Loucy (cell line): ENCODE data around the gene NHS.

ENCODE experiments used
- EZH2phosphoT487 ChIP-seq: fragments of 200-600 bp; IDR thresholded peaks from 2 replicates; pipeline ENCODE4 v1.6.1; 2018; ENCODE audit warnings: antibody characterized with exemption, mild to moderate bottlenecking, moderate library complexity, borderline replicate concordance
- TF ChIP-seq, protein P1 (sequence below): fragments of 200-600 bp; sonication (generic); conservative IDR thresholded peaks from 2 replicates; pipeline ENCODE4 v1.5.1; 2014; ENCODE audit warnings: mild to moderate bottlenecking, antibody characterized with exemption, low read length

DNA sequence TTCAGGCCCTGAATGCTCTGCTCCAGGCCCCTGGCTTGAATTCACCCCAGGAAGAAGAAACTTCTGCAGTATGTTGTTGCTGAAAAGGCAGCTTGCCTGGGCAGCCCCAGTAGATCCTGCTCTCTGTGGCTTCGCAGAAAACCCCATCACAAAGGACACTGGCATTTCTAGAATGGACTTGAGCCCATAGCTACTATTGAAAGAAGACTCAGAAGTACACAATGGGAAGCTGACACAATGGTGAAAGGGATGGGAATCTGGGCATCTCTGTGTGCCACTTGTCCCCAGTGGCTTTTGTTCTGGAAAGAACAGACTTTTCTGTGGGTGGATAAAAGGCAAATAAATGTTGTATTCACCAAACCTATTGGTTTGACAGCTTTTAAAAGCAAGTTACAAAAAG is 294.9 kb downstream of the NHS start:
- TF ChIP-seq, protein P1, sequence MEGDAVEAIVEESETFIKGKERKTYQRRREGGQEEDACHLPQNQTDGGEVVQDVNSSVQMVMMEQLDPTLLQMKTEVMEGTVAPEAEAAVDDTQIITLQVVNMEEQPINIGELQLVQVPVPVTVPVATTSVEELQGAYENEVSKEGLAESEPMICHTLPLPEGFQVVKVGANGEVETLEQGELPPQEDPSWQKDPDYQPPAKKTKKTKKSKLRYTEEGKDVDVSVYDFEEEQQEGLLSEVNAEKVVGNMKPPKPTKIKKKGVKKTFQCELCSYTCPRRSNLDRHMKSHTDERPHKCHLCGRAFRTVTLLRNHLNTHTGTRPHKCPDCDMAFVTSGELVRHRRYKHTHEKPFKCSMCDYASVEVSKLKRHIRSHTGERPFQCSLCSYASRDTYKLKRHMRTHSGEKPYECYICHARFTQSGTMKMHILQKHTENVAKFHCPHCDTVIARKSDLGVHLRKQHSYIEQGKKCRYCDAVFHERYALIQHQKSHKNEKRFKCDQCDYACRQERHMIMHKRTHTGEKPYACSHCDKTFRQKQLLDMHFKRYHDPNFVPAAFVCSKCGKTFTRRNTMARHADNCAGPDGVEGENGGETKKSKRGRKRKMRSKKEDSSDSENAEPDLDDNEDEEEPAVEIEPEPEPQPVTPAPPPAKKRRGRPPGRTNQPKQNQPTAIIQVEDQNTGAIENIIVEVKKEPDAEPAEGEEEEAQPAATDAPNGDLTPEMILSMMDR, result no peak
- TF ChIP-seq EZH2phosphoT487, result no peak
